HUES6 (cell line): Measurements from ENCODE around the gene CHST12.

Experiments
- H3K27ac ChIP-seq: 2 replicates; pipeline ENCODE4 v1.7.0; 2013; ENCODE audit warnings: low read depth, mild to moderate bottlenecking, low read length, inconsistent platforms
- H3K27me3 ChIP-seq: 2 replicates; pipeline ENCODE4 v1.6.1; 2013; ENCODE audit warnings: low read length; ENCODE audit not compliant: control insufficient read depth, insufficient read depth
- H3K36me3 ChIP-seq: 2 replicates; pipeline ENCODE4 v1.6.1; 2013; ENCODE audit warnings: low read length; ENCODE audit not compliant: control insufficient read depth, insufficient read depth
- H3K4me1 ChIP-seq: 2 replicates; pipeline ENCODE4 v1.6.1; 2013; ENCODE audit warnings: low read length; ENCODE audit not compliant: control insufficient read depth, insufficient read depth
- H3K4me3 ChIP-seq: 2 replicates; pipeline ENCODE4 v1.5.1; 2013; ENCODE audit warnings: low read depth, low read length
- H3K9ac ChIP-seq: one replicate; pipeline ENCODE4 v1.6.1; 2013; ENCODE audit warnings: mild to moderate bottlenecking, low read length
- H3K9me3 ChIP-seq: 2 replicates; pipeline ENCODE4 v1.6.1; 2013; ENCODE audit warnings: low read depth, low read length; ENCODE audit not compliant: control insufficient read depth, insufficient read depth

CHST12 gene

GRCh38 chr7:2420216-2420933 lies 17.0 kb downstream of the CHST12 start:
- Histone ChIP-seq H3K4me1 (peaks cover 7% of the 10 kb centered on the region; the same call in 1 of the 2 replicates), H3K9ac (no peak overlapping the region), H3K4me3 (no peak overlapping the region), H3K27ac (no peak overlapping the region), H3K9me3 (no peaks in the 10 kb centered on the region), H3K36me3 (no peaks in the 10 kb centered on the region), H3K27me3 (no peaks in the 10 kb centered on the region)

DNA sequence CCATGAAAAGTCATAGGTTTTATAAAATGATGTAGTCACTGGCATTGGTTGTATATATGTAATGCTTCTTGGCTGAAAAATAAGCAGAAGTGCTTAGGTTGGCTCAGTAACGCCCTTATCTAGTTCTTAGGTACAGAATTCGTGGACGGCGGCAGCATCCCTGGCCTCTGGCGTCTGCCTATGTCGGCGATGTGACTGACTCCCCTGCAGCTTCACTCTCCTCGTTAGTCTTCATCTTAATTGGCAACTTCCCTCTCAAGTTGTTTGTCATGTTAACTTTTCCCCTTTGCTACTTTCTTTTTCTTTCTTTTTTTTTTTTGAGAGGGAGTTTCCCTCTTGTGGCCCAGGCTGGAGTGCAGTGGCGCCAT lies 18.5 kb downstream of the CHST12 start:
- Histone ChIP-seq H3K27me3 (no peaks in the 10 kb centered on the region), H3K36me3 (no peaks in the 10 kb centered on the region), H3K4me1 (peaks cover 10% of the 10 kb centered on the region; the same call in 1 of the 2 replicates), H3K9ac (no peak overlapping the region), H3K4me3 (no peak overlapping the region), H3K27ac (no peak overlapping the region), H3K9me3 (no peaks in the 10 kb centered on the region)

DNA sequence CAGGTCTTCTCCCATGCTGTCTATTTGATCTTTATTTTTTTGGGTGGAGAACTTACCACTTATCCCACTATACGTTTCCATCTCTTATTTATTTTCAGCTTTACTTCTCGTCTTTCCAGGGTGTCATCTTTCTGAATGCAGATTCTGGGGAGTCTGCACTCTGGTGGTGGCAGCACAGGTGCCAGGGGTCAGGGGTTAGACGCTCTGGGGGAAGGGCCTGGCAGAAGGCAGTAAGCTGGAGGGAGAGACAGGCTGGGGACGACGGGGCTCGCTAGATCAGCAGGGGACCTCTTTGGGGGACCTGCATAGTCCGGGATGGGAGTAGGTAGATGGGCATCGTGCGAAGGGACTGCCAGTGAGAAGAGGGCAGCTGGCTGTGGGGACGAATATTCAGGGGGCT lies 22.3 kb downstream of the CHST12 start:
- Histone ChIP-seq H3K27me3 (no peaks in the 10 kb centered on the region), H3K4me1 (peaks cover 10% of the 10 kb centered on the region; the same call in 1 of the 2 replicates), H3K36me3 (no peaks in the 10 kb centered on the region), H3K9me3 (peaks cover 6% of the 10 kb centered on the region; the same call in 1 of the 2 replicates), H3K27ac (peak overlapping the region; percentile 23; the same call in 1 of the 2 replicates), H3K9ac (no peak overlapping the region), H3K4me3 (no peak overlapping the region)

- H3K4me3 ChIP-seq = no peak overlapping the region
- H3K9ac ChIP-seq = no peak overlapping the region
- H3K36me3 ChIP-seq = peaks cover 28% of the 10 kb centered on the region
- peaks cover 6% of the 10 kb centered on the region; the same call in 1 of the 2 replicates for H3K9me3 ChIP-seq
- H3K27ac ChIP-seq = no peak overlapping the region
- no peaks in the 10 kb centered on the region for H3K4me1 ChIP-seq
- no peaks in the 10 kb centered on the region for H3K27me3 ChIP-seq
Measured at GRCh38 chr7:2431260-2431867, 28.0 kb downstream of the CHST12 start.

DNA sequence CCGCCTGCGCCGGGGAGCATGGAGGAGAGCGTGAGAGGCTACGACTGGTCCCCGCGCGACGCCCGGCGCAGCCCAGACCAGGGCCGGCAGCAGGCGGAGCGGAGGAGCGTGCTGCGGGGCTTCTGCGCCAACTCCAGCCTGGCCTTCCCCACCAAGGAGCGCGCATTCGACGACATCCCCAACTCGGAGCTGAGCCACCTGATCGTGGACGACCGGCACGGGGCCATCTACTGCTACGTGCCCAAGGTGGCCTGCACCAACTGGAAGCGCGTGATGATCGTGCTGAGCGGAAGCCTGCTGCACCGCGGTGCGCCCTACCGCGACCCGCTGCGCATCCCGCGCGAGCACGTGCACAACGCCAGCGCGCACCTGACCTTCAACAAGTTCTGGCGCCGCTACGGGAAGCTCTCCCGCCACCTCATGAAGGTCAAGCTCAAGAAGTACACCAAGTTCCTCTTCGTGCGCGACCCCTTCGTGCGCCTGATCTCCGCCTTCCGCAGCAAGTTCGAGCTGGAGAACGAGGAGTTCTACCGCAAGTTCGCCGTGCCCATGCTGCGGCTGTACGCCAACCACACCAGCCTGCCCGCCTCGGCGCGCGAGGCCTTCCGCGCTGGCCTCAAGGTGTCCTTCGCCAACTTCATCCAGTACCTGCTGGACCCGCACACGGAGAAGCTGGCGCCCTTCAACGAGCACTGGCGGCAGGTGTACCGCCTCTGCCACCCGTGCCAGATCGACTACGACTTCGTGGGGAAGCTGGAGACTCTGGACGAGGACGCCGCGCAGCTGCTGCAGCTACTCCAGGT lies 29.7 kb downstream of the CHST12 start:
- Histone ChIP-seq H3K27ac (no peak overlapping the region), H3K27me3 (no peaks in the 10 kb centered on the region), H3K9me3 (peaks cover 6% of the 10 kb centered on the region; the same call in 1 of the 2 replicates), H3K36me3 (peaks cover 35% of the 10 kb centered on the region), H3K9ac (no peak overlapping the region), H3K4me1 (no peaks in the 10 kb centered on the region), H3K4me3 (no peak overlapping the region)

GRCh38 chr7:2433713-2434550 lies 30.5 kb downstream of the CHST12 start:
- Histone ChIP-seq H3K36me3 (peaks cover 35% of the 10 kb centered on the region), H3K27me3 (no peaks in the 10 kb centered on the region), H3K4me1 (no peaks in the 10 kb centered on the region), H3K4me3 (no peak overlapping the region), H3K9ac (no peak overlapping the region), H3K9me3 (peaks cover 4% of the 10 kb centered on the region; the same call in 1 of the 2 replicates), H3K27ac (no peak overlapping the region)

GRCh38 chr7:2435146-2435545 lies 31.7 kb downstream of the CHST12 start:
- Histone ChIP-seq H3K27ac (no peak overlapping the region), H3K9me3 (no peaks in the 10 kb centered on the region), H3K27me3 (no peaks in the 10 kb centered on the region), H3K4me1 (no peaks in the 10 kb centered on the region), H3K4me3 (no peak overlapping the region), H3K36me3 (peaks cover 35% of the 10 kb centered on the region), H3K9ac (no peak overlapping the region)

- no peak overlapping the region for H3K9ac ChIP-seq
- H3K4me3 ChIP-seq = no peak overlapping the region
- no peaks in the 10 kb centered on the region for H3K4me1 ChIP-seq
- peaks cover 35% of the 10 kb centered on the region for H3K36me3 ChIP-seq
- H3K27ac ChIP-seq = no peak overlapping the region
- H3K9me3 ChIP-seq = no peaks in the 10 kb centered on the region
- no peaks in the 10 kb centered on the region for H3K27me3 ChIP-seq
Measured at GRCh38 chr7:2436341-2437104, 33.1 kb downstream of the CHST12 start.

DNA sequence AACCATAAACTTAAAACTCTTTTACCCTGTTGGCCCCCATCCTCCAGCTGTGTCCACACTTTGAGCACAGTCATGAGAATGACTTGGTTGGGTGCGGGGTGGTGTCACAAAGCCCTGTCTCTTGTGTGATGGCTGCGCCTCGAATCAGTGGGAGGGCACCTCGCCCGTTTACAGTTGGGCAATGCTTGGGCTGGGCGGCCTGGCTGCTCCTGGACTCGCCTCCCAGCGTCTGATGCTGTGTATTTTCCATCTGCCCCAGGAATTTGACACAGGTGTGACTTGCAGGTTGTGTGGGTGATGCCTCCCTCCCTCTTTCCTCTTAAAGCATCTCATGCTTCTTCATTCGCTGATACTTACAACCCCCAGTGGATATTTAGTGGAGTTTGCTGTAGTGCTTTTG lies 33.7 kb downstream of the CHST12 start:
- Histone ChIP-seq H3K27me3 (no peaks in the 10 kb centered on the region), H3K4me1 (no peaks in the 10 kb centered on the region), H3K9ac (no peak overlapping the region), H3K4me3 (no peak overlapping the region), H3K36me3 (peaks cover 34% of the 10 kb centered on the region), H3K9me3 (no peaks in the 10 kb centered on the region), H3K27ac (no peak overlapping the region)

DNA sequence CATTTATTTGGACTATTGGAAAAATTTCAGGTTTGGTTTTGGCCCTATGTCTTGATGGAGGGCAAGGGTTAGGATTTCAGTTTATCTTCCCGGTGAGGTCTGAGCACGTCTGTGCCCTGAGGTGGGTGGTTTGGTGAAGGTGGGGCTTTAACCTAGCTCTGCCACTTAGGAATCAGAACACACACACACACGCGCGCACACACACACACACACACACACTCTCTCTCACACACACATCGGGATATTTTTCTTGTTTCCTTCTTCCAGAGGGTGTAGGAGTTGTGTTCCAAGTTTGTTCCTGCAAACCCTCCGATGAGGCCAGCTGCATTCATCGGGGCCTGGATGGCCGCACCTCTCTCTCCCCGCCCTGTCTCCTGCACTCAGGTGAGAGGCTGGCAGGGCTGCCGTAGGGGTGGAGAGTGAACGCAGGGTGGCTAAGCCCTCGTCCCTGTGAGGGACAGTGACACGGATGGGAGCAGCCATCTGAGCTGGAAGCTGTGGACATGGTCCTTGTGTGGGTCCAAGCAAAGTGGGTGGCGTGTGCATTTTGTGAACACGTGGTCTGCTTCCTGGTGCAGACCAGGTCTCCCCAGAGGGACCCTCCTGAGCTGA lies 34.2 kb downstream of the CHST12 start:
- Histone ChIP-seq H3K36me3 (peaks cover 30% of the 10 kb centered on the region), H3K9me3 (no peaks in the 10 kb centered on the region), H3K4me1 (no peaks in the 10 kb centered on the region), H3K4me3 (no peak overlapping the region), H3K9ac (no peak overlapping the region), H3K27me3 (no peaks in the 10 kb centered on the region), H3K27ac (no peak overlapping the region)
